HPDE6-E6E7 (cell line): Measurements from ENCODE around the gene CAMK2A.

Experiments
- DNase-seq: peaks from one replicate; pipeline ENCODE4 v3.0.0; 2011; ENCODE audit warnings: missing footprints; ENCODE audit errors: extremely low spot score

The CAMK2A gene

DNA sequence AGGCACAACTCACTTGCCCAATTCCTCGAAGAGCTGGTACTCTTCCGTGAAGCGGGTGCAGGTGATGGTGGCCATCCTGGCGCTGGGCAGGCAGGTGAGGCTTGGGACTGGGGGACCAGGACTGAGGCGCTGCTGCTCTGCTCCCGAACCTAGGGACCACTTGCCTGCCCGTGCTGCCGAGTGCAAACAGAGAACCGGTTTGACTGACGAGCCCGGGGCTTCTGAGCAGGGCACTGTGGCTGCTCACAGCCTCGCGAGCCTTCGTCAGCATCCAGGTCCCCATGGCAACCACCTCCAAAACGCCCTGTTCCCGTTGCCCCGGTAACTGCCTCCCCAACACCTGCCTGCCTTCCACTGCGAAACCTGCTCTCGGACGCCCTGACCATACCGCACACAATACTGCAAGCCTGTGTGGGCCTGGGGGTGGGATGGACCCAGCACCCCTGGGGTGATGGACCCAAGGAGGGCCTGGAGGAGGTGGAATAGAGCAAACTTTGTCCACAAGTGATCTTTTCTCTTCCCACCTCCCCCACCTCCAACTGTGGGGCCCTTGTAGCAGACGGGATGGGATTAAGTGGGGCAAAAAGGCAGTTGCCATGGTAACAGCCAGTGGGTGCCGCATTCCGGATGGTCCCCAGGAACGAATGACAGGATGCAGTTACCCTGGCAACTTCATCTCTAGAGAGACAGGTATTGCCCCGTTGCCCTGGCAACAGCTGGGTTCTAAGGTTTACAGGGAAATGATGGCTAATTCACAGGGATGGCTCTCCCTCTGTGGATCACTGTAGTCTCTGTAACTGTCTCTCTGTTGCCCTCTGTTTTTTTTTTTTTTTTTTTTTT is at the start of gene CAMK2A:
TSS of gene CAMK2A (minus strand) at position 223 of the 840 bp plus-strand sequence. CDS start at position 75, 148 bp downstream.
- no peak for DNase-seq

GRCh38 chr5:150339165-150339564 is 49.6 kb upstream of the CAMK2A start:
- no peak for DNase-seq

DNA sequence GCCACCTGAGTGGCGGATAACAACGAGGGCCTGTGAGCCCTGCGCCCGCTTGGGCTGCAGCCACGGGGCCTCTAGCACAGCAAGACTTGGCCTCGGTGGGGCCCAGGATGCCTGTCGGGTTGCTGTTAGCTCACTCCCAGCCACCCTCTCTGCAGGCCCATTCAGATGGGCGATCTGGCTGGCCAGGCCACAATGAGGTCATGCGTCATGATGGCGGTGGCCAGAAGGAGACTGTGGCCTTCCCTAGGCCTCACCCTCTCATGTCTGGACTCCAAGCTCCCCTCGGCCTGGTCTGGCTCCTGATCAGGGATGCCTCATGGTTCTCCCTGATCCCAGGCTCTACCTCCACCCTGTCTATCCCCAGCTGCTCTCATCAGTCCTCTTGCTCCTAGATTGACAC is 49.0 kb upstream of the CAMK2A start:
- DNase-seq = no peak

DNA sequence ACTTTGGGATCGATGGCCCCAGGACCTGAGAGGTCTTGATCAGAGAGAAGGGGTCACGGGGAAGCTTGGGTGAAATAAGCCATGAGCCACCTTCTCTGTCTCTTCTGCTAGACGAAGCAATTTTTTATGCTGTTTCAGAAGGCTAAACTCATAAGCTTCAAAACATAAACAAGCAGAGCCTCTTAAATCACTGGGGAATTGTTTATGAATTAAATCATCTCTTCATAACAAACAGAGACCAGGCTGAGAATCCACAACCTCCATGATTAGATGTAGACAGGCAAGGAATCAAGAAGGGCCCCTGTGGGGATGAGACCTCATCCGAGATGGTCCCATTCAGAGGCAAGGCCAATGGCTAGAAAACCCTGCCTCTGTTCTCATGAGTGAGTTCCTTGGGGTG is 46.2 kb upstream of the CAMK2A start:
- DNase-seq = no peak

GRCh38 chr5:150333400-150333799 is 43.8 kb upstream of the CAMK2A start:
- DNase-seq = no peak

DNA sequence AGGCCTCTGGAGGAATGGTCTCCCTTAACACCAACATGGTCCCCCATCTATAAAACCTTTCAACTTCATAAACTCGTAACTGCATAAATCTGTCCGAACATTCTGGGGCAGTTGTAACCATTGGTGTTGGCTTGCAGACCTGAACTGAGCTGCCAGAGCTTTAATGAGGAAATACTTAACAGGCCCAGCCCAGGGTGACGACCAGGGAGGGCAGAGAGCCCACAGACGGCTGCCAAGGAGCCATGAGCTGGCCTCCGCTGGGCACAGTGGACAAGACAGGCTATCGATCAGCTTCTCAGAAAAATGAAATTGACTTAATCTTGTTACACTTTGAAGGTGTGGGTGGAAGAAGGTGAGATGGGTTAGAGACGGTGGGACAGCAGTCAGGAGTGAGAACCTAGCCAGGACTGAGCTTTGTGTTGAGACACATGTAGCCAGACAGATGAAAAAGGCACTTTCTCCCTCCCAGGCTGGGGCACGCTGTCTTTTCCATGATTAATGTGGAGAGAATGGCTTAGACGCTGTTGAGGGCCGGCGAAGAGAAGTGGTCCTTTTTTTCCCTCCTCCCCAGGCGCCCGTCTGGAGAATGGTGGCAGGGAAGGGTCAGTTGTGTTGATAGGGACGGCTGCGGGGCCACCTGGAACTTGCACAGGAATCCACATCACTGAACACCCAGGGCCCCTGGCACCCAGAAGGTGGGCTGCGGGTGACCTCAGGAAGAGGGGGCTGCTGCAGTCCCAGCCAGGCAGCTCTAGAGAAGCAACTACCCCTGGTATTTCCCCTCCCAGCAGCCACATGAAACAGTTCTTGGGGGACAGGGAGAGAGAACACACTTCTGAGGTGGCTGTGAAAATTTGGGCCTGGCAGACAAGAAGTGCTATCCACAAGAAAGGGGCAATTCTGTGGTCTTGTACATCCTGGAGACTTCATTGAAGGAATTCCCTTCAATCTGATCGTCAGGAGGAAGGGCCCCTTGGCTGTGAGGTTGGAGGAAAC is 40.6 kb upstream of the CAMK2A start:
- DNase-seq = no peak

DNA sequence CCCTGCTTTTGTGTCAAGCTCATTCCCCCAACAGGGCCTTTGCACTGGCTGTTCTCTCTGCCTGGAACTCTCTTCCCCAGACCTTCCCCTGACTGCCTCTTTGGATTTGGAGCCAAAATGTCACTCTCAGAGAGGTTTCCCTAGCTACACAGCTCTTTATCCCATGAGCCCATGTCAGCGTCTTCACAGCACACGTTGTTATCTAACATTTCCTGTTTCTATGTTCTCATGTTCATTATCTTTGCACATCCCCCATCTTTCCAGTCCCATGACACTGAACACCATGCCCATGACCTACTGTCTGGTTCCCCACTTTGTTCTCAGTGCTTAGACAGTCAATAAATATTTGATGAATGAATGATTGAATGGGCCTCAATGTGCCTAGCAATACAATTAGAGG is 39.5 kb upstream of the CAMK2A start:
- DNase-seq = no peak

GRCh38 chr5:150328515-150328914 is 38.9 kb upstream of the CAMK2A start:
- no peak for DNase-seq

- no peak for DNase-seq
Measured at GRCh38 chr5:150327139-150327538, 37.6 kb upstream of the CAMK2A start.

DNA sequence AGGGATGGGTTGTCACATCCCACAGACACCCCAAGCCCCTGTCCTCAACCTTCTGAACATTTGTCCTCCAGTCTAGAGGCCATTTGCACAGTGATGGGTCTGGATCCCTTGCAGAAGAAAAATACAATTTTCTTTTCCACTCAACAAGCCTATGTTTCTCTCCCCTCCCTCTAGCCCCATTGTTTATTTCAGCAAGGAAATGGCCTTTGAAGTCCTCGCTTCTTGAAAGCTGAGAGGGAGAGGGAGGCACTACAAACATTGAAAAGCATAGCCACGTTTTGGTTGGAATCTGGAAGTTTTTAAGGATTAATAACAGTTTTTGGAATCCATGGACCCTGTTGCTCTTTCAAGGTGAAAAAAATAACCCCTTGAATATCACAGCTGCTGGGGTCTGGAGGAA is 37.1 kb upstream of the CAMK2A start:
- no peak for DNase-seq

GRCh38 chr5:150325426-150325825 is 35.9 kb upstream of the CAMK2A start:
- DNase-seq = no peak

DNA sequence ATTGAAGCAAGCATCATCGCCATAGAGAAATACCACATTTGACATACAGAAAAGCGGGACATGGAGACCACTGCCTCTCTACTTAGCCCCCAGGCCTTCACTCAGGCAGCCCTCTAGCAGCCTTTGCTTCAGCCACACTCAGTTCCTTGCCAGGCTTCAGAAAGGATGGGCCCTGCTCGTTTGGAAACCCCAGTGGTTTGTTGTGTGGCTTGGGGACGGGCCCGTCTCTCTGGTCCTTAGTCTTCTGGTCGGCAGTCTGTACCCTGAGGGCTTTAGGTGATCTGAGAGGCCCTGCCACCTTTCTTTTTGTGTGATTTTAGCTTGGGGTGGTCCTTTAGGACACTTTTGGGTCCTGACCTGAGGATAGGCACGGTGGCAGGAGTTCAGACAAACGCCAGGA is 34.2 kb upstream of the CAMK2A start:
- no peak for DNase-seq

DNA sequence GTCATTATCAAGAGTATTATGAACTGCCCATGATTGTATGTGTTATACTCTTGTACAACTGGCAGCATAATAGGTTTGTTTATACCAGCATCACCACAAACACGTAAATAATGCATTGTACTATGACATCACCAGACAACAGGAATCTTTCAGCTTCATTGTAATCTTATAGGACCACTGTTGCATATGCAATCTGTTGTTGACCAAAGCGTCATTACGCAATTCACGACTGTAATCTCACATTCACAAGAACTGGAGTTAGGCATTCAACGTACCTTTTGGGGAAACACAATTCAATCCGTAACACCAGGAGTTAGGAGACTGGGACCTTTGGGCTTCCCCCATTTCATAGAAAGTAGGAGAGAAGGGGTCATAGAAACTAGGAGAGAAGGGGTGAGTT is 33.5 kb upstream of the CAMK2A start:
- no peak for DNase-seq

DNA sequence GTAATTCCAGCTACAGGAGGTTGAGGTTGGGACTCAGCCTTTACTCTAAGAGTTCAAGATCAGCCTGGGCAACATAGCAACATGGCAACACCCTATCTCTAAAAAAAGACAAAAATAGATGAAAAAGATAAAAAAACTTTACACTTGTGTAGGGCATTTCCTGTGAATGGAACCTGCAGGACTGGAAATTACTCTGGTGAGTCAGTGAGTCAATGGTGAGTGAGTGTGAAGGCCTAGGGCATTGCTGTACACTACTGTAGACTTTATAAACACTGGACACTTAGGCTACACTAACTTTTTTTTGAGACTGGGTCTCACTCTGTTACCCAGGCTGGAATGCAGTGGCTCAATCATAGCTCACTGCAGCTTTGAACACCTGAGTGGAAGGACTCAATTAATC is 32.6 kb upstream of the CAMK2A start:
- no peak for DNase-seq

- DNase-seq = no peak
Measured at GRCh38 chr5:150321784-150322183, 32.2 kb upstream of the CAMK2A start.

- no peak for DNase-seq
Measured at GRCh38 chr5:150321211-150321610, 31.6 kb upstream of the CAMK2A start.

GRCh38 chr5:150320044-150320613 is 30.6 kb upstream of the CAMK2A start:
- peak; percentile 78 for DNase-seq

- DNase-seq = no peak
Measured at GRCh38 chr5:150319484-150319790, 29.9 kb upstream of the CAMK2A start.

- DNase-seq = peak; percentile 88
Measured at GRCh38 chr5:150318613-150319483, 29.3 kb upstream of the CAMK2A start.

GRCh38 chr5:150317048-150318003 is 27.8 kb upstream of the CAMK2A start:
- peak; percentile 91 for DNase-seq
